GM06990 (cell line): ENCODE results near the gene KIAA1671.
"Not testable (repeated sequence)": the region's sequence is repeated elsewhere in the genome, so short reads cannot be mapped to it uniquely, and the experiment has no call there.

ENCODE experiments used
- DNase-seq: peaks from one replicate; pipeline ENCODE4 v3.0.0-alpha.2; 2011; ENCODE audit not compliant: insufficient read length; ENCODE audit errors: extremely low read depth
- H3K27me3 ChIP-seq: replicated peaks from 2 replicates; pipeline ENCODE4 v1.6.0; 2011; ENCODE audit warnings: low read length; ENCODE audit not compliant: control insufficient read depth, insufficient read depth
- H3K36me3 ChIP-seq: 2 replicates; pipeline ENCODE4 v1.5.1; 2011; ENCODE audit warnings: low read length; ENCODE audit not compliant: control insufficient read depth, insufficient read depth
- H3K4me3 ChIP-seq: replicated peaks from 2 replicates; pipeline ENCODE4 v1.5.1; 2011; ENCODE audit warnings: low read depth, mild to moderate bottlenecking, control low read depth, low read length
- CTCF ChIP-seq: IDR thresholded peaks from 2 replicates; pipeline ENCODE4 v1.5.1; 2011; ENCODE audit warnings: low read length, control low read depth, mild to moderate bottlenecking, inconsistent platforms; ENCODE audit not compliant: insufficient read depth, poor library complexity, severe bottlenecking

The KIAA1671 gene

GRCh38 chr22:25237503-25237902 lies 285.0 kb downstream of the KIAA1671 start:
- DNase-seq: no peak
- peaks cover 4% of the 10 kb centered on the region; the same call in 1 of the 2 replicates for H3K27me3 ChIP-seq
- no peak overlapping the region for H3K4me3 ChIP-seq
- H3K36me3 ChIP-seq: no peaks in the 10 kb centered on the region
- no peak for TF ChIP-seq CTCF

- H3K4me3 ChIP-seq, H3K27me3 ChIP-seq, DNase-seq, H3K36me3 ChIP-seq: not testable (repeated sequence)
These were observed 285.5 kb downstream of the KIAA1671 start for GRCh38 chr22:25238058-25238457.
